Measurements from ENCODE around the gene FOXD3.

- TF ChIP-seq CTCF (IDR thresholded peaks at IDR 0.05; ENCODE audit: low read depth, low read length, poor library complexity, severe bottlenecking), result peak; percentile 28
- no peak for TF ChIP-seq EZH2phosphoT487 (IDR thresholded peaks at IDR 0.05; ENCODE audit: borderline replicate concordance, low read length)
Measured at GRCh38 chr1:63362578-63362977, 40.2 kb downstream of the FOXD3 start.

Measured in DOHH2 (cell line).